GM23248 (cell line): ENCODE results near the gene SPDYE18.
"Not testable (repeated sequence)": the region's sequence is repeated elsewhere in the genome, so short reads cannot be mapped to it uniquely, and the experiment has no call there.

Experiments
- EZH2 ChIP-seq: fragments of 200-600 bp; sonication (generic); IDR thresholded peaks from 2 replicates; pipeline ENCODE4 v1.6.1; 2018; ENCODE audit warnings: antibody characterized with exemption, mild to moderate bottlenecking; ENCODE audit not compliant: insufficient read depth, poor library complexity, severe bottlenecking
- EZH2phosphoT487 ChIP-seq: fragments of 200-600 bp; sonication (generic); IDR thresholded peaks from 2 replicates; pipeline ENCODE4 v1.6.1; 2018; ENCODE audit warnings: antibody characterized with exemption, moderate library complexity, mild to moderate bottlenecking, low read depth; ENCODE audit not compliant: insufficient read depth

- TF ChIP-seq EZH2phosphoT487, EZH2: not testable (repeated sequence)
Measured at GRCh38 chr7:77004151-77004550, 58.2 kb downstream of the SPDYE18 start.
